Suprapubic skin (tissue), 4 donors: ENCODE results near the gene FAHD2A. TPM values are rescaled to one million over a fixed set of nuclear protein-coding genes. Genes with fewer than 3 reads are reported as not detected.
"Not testable (repeated sequence)": the region's sequence is repeated elsewhere in the genome, so short reads cannot be mapped to it uniquely, and the experiment has no call there.

ENCODE experiments used
- DNase-seq, 2 donors: peaks; one replicate each; pipeline ENCODE4 v3.0.0-alpha.2; 2019; ENCODE audit warnings: low spot score in 2 of 2
- H3K27ac ChIP-seq: fragments of 200-600 bp; sonication (generic); one replicate; pipeline ENCODE4 v1.5.1; 2019
- H3K27me3 ChIP-seq: fragments of 200-600 bp; sonication (generic); one replicate; pipeline ENCODE4 v1.5.1; 2019
- H3K36me3 ChIP-seq: fragments of 200-600 bp; sonication (generic); one replicate; pipeline ENCODE4 v1.5.1; 2019
- H3K4me1 ChIP-seq: fragments of 200-600 bp; sonication (generic); one replicate; pipeline ENCODE4 v1.5.1; 2019
- H3K4me3 ChIP-seq: fragments of 200-600 bp; sonication (generic); one replicate; pipeline ENCODE4 v1.5.1; 2019; ENCODE audit warnings: mild to moderate bottlenecking
- H3K9me3 ChIP-seq: fragments of 200-600 bp; sonication (generic); one replicate; pipeline ENCODE4 v1.5.1; 2019
- EP300 ChIP-seq: sonication (generic); formaldehyde crosslinking; IDR thresholded peaks from one replicate; pipeline ENCODE4 v1.6.1; 2017; ENCODE audit warnings: antibody characterized with exemption
- POLR2A ChIP-seq, 2 donors: fragments of 450-650 bp; IDR thresholded peaks; one replicate each; pipeline ENCODE4 v1.6.1; 2017; ENCODE audit warnings: antibody characterized with exemption in 2 of 2, mild to moderate bottlenecking in 2 of 2, moderate library complexity in 2 of 2
- POLR2AphosphoS5 ChIP-seq, 3 donors: sonication (generic); formaldehyde crosslinking; IDR thresholded peaks; one replicate each; pipeline ENCODE4 v1.6.1; 2017; ENCODE audit warnings: antibody characterized with exemption in 3 of 3
- WGBS: methylation state at CpG from one replicate; pipeline ENCODE4 v1.1.5; 2018; 5-methylcytosine and 5-hydroxymethylcytosine counted together
- total RNA-seq, 4 donors: library from RNA; depleted of rRNA; stranded (reverse); fragments of >200 nt; gene quantifications; one replicate each; pipeline ENCODE4 v1.1.0, GENCODE V29; 2016
- TF ChIP-seq, protein P1 (sequence below), 2 donors: fragments of 200-600 bp in 1 of 2; fragments of 450-650 bp in 1 of 2; sonication (generic) in 1 of 2; IDR thresholded peaks; one replicate each; pipeline ENCODE4 v1.5.1; 2016 to 2019; ENCODE audit warnings: antibody characterized with exemption in 2 of 2, mild to moderate bottlenecking in 1 of 2, moderate library complexity in 1 of 2

Gene FAHD2A
- total RNA-seq, 4 donors from 2014 or later: 16.4 to 52.5 (median 26.9) TPM

DNA sequence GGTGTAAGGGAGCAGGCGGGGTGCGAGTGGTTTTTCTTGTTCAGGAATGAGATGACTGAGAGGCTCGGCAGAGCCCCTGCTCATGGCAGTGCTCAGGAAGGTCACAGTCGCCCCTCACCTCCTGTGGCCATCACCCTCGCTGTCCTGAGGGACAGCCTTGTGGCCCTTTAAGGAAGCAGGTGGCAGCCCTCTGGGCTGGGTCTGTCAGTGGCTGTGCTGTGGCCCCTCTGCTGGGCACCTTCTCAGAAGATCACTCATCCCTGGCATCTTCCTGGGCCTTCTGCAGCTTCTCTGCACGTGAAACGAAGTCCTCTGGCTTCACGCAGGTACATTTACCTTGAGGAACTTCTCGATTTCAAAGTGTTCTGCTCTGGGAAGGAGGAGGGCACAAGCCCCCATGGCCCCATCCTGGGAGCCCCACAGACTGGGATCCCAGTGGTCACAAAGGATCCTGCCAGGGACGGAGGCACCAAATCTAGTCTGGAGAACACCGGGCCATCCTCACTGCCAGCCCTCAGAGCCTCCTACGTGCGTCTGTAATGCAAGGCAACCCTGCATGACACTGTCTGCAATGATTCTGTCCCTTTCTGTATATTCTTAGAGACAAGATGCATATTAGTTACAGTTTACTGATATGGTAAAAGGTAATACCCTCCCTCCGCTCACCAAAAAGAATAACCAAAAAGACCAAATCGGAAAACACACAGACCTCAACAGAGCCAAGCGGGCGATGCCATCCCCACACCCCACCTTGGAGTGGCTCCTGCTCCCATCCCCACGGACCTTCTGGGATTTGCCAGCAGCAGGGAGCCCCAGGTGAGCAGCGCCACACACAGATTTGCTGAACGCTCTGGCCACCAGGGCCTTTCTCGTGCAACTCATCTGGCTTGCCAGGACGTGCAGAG is 25.9 kb upstream of the FAHD2A start:
- no peaks in the 10 kb centered on the region for H3K4me1 ChIP-seq
- TF ChIP-seq EP300 (no peak), POLR2A (IDR thresholded peaks at IDR 0.05) (no peak), POLR2AphosphoS5 (IDR thresholded peaks at IDR 0.05) (no peak)
- TF ChIP-seq, protein P1, sequence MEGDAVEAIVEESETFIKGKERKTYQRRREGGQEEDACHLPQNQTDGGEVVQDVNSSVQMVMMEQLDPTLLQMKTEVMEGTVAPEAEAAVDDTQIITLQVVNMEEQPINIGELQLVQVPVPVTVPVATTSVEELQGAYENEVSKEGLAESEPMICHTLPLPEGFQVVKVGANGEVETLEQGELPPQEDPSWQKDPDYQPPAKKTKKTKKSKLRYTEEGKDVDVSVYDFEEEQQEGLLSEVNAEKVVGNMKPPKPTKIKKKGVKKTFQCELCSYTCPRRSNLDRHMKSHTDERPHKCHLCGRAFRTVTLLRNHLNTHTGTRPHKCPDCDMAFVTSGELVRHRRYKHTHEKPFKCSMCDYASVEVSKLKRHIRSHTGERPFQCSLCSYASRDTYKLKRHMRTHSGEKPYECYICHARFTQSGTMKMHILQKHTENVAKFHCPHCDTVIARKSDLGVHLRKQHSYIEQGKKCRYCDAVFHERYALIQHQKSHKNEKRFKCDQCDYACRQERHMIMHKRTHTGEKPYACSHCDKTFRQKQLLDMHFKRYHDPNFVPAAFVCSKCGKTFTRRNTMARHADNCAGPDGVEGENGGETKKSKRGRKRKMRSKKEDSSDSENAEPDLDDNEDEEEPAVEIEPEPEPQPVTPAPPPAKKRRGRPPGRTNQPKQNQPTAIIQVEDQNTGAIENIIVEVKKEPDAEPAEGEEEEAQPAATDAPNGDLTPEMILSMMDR (IDR thresholded peaks at IDR 0.05): no peak
- no peaks in the 10 kb centered on the region for H3K27me3 ChIP-seq
- no peaks in the 10 kb centered on the region for H3K9me3 ChIP-seq
- no peak overlapping the region for H3K27ac ChIP-seq
- H3K36me3 ChIP-seq: peaks cover 13% of the 10 kb centered on the region
- 89% methylated on average over 21 of the region's 22 CpGs for WGBS
- DNase-seq: peak in 1 of 2 donors; percentile 32
- H3K4me3 ChIP-seq: no peak overlapping the region

DNA sequence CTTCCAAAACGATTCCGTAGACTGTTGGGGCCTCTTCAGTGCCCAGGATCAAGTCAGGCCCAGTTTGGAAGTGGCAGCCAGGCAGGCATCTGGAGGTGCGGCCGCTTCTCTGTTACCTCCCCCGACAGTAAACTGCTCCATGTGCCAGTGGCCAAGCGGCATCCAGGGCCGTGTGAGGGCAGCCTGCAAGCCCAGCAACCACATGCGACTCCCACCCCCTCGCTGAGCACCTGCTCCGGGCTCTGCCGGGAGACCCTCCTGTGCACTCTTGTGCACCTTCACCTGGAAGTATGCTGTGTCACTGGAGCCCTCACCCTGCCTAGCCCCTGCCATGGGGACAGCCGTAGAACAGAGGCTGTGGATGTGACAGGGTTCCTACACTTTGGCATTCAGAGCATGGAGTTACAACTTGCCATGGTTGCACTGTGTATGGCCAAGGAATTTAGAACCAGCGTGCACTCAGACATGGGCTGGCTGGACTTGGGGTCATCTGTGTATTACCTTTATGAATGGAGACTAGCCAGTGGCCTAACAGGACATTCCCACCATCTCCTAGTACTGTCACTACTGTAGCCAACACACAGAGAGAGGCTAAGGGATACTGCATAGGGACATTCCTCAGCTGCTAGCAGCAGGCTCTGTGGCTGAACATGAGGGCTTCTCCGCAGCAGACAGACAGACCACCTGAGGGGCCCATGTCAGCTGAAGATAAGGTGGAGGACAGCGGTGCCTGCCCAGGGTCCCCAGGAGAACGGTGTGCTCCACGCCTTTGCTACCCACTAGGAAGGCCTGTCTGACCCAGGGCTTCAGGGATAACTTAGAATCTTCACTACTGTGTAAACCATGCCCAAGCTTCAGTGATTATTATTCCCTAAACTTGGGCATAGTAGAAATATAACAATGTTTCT is 25.0 kb upstream of the FAHD2A start:
- whole genome bisulfite sequencing: 89% methylated on average over 12 of the region's 17 CpGs
- Histone ChIP-seq H3K27ac (no peak overlapping the region), H3K27me3 (no peaks in the 10 kb centered on the region), H3K36me3 (peaks cover 13% of the 10 kb centered on the region), H3K4me3 (no peak overlapping the region), H3K9me3 (no peaks in the 10 kb centered on the region), H3K4me1 (no peaks in the 10 kb centered on the region)
- no peak for DNase-seq
- TF ChIP-seq EP300 (no peak), POLR2A (IDR thresholded peaks at IDR 0.05) (no peak), POLR2AphosphoS5 (IDR thresholded peaks at IDR 0.05) (no peak)
- TF ChIP-seq, protein P1 (IDR thresholded peaks at IDR 0.05): no peak

DNA sequence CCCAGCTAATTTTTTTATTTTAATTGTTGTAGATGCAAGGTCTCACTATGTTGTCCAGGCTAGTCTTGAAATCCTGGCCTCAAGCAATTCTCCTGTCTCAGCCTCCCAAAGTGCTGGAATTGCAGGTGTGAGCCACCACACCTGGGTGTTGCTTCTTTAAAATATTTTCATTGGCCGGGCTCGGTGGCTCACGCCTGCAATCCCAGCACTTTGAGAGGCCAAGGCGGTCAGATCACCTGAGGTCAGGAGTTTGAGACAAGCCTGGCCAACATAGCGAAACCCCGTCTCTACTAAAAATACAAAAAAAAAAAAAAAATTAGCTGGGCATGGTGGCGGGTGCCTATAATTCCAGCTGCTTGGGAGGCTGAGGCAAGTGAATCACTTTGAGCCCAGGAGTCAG is 24.2 kb upstream of the FAHD2A start:
- peaks cover 13% of the 10 kb centered on the region for H3K36me3 ChIP-seq
- not testable (repeated sequence) for DNase-seq, H3K27ac ChIP-seq, H3K4me1 ChIP-seq, H3K4me3 ChIP-seq, H3K27me3 ChIP-seq, H3K9me3 ChIP-seq
- WGBS: 97% methylated on average over 7 of the region's 7 CpGs

DNA sequence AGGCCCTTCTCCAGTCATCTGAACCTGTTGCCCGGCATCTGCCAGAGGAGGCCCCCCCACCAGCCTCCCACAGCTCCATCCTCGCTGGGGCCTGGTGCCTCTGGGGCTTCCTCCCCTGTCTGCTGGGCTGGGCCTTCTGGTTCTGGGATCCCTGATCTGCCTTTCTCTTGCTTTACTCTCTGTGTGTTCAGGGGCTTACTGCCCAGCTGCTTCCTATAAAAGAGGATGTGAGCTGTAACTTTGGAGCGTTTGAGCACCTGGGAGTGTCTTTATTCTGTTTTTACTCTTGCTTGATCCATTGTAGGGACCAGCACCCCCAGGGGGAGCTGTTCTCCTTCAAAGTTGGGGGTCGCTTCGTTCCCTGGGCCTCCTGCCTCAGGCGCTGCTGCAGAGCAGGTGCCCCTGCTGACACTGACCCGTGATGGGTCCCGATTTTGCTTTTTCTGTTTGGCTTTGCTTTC is 23.1 kb upstream of the FAHD2A start:
- peak in 1 of 2 donors; percentile 59 for DNase-seq
- peaks cover 13% of the 10 kb centered on the region for H3K36me3 ChIP-seq
- no peak overlapping the region for H3K27ac ChIP-seq
- no peaks in the 10 kb centered on the region for H3K27me3 ChIP-seq
- peaks cover 11% of the 10 kb centered on the region for H3K4me1 ChIP-seq
- H3K4me3 ChIP-seq: no peak overlapping the region
- TF ChIP-seq POLR2AphosphoS5 (IDR thresholded peaks at IDR 0.05): no peak
- H3K9me3 ChIP-seq: no peaks in the 10 kb centered on the region
- 53% methylated on average over 8 of the region's 8 CpGs for WGBS

DNA sequence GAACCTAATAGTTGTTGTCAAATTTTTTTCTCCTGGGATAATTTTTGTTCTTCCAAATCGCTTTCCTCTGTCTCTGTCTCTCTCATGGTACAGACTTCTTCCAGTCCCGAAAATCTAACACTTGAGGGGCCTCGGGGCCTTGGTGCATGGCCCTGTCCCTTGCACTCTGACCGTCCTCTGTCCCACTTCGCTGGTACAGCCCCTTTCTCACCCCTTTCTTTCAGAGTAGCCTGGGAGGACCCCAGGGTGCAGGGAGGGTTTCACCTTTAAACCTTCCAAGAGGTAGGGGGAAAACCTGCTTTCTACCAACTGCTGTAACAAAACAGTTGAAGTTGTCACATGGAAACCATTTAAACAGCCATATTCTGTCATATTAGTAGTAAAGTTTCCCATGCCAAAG is 22.2 kb upstream of the FAHD2A start:
- Histone ChIP-seq H3K4me3 (no peak overlapping the region), H3K27me3 (no peaks in the 10 kb centered on the region), H3K4me1 (peaks cover 20% of the 10 kb centered on the region), H3K9me3 (no peaks in the 10 kb centered on the region), H3K36me3 (peaks cover 13% of the 10 kb centered on the region), H3K27ac (no peak overlapping the region)
- TF ChIP-seq POLR2AphosphoS5 (IDR thresholded peaks at IDR 0.05): no peak
- TF ChIP-seq POLR2A (IDR thresholded peaks at IDR 0.05): no peak
- TF ChIP-seq, protein P1 (IDR thresholded peaks at IDR 0.05): no peak
- TF ChIP-seq EP300: no peak
- peak in 1 of 2 donors; percentile 29 for DNase-seq
- 87% methylated on average over 5 of the region's 5 CpGs for WGBS

DNA sequence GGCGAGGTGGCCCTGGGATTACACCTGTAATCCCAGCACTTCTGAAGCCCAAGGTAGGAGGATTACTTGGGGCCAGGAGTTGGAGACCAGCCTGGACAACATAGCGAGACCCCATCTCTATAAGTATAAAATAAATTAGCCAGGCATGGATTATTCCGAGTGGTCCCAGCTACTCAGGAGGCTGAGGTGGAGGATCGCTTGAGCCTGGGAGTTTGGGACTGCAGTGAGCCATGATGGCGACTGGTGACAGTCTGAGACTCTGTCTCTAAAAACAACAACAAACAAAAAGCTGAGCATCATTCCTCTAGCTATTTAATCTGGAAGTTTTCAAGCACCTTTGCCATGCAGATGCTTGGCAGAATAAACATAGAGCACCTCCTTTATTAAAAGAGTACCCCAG is 21.8 kb upstream of the FAHD2A start:
- Histone ChIP-seq H3K9me3 (no peaks in the 10 kb centered on the region), H3K36me3 (peaks cover 13% of the 10 kb centered on the region), H3K4me3 (no peak overlapping the region), H3K4me1 (peaks cover 24% of the 10 kb centered on the region), H3K27me3 (no peaks in the 10 kb centered on the region), H3K27ac (no peak overlapping the region)
- DNase-seq: peak in 1 of 2 donors; percentile 32
- 94% methylated on average over 5 of the region's 5 CpGs for WGBS
- TF ChIP-seq POLR2A (IDR thresholded peaks at IDR 0.05) (no peak), EP300 (no peak)
